Stimulated activated CD8-positive, alpha-beta memory T cell treated with anti-CD3 and anti-CD28 coated beads, Interleukin-12 subunit alpha, Interleukin-12 subunit beta, amount 100 ng/mL, for 4 hours (primary cell): ENCODE results near the gene KAT8.
"Not testable (repeated sequence)": the region's sequence is repeated elsewhere in the genome, so short reads cannot be mapped to it uniquely, and the experiment has no call there.

Experiments used
- DNase-seq: peaks from one replicate; pipeline ENCODE4 v3.0.0-alpha.2; 2020; ENCODE audit warnings: low read depth

KAT8 gene

GRCh38 chr16:31131841-31132271, 14.4 kb downstream of the KAT8 start:
- DNase-seq: no peak

DNA sequence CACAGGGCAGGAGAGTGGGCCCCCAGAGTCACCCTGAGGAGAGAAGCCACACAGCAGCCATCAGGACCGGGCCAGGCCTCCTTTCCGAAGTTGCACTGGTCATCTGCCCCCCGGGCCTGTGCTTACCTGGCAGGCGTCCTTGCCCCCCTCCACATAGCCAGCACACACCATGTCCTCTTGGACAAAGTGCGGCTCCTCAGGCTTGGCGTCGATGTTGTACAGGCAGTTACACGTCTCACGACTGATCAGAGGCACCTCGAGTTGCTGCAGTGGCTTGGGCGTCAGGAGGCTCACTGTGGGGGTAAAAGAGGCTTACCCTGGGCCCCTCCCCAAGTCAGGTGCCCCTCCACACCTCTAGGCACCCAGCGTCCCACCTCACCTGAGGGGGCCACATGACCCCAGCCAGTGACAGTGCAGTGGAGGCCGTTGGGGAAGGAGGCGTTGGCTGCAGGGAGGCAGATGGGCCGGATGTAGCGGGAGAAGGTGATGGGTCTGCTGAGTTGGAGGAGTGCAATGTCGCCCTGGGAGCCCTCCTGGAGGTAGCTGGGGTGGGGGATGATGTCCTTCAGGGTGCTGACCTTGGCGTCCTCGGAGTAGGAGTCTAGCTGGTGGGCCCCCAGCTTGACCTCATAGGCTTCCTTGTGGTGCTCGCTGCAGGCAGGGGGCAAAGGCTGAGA, 15.0 kb downstream of the KAT8 start:
- DNase-seq: no peak

GRCh38 chr16:31133046-31133501, 15.6 kb downstream of the KAT8 start:
- no peak for DNase-seq

- no peak for DNase-seq
Observed at GRCh38 chr16:31134091-31134571, 16.7 kb downstream of the KAT8 start.

- no peak for DNase-seq
Observed at GRCh38 chr16:31134625-31135534, 17.4 kb downstream of the KAT8 start.

- no peak for DNase-seq
Observed at GRCh38 chr16:31135535-31136286, 18.2 kb downstream of the KAT8 start, which contains the start of gene PRSS8. Gene PRSS8 (minus strand): TSS chr16:31135727. CDS start chr16:31135498, 229 bp downstream.

GRCh38 chr16:31136287-31136662, 18.8 kb downstream of the KAT8 start:
- DNase-seq: no peak

DNA sequence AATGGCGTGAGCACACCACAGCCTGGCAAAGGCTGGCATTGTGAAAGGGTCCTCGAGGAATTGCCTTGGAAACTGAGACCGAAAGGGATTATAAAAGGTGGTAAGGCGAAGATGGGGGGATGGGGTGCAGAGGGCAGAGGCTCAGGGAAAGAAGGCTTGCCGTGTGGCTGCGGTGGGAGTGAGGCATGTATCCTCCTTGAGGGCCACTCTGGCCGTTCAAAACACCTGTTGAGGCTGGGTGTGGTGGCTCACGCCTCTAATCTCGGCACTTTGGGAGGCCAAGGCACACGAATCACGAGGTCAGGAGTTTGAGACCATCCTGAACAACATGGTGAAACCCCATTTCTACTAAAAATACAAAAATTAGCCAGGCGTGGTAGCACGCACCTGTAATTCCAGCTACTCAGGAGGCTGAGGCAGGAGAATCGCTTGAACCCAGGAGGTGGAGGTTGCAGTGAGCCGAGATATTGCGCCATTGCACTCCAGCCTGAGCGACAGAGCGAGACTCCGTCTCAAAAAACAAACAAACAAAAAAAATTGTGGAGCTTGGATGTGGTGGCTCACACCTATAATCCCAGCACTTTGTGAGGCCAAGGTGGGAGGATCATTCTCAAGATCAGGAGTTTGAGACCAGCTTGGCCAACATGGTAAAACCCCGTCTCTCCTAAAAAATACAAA, 19.5 kb downstream of the KAT8 start:
- DNase-seq: not testable (repeated sequence)

DNA sequence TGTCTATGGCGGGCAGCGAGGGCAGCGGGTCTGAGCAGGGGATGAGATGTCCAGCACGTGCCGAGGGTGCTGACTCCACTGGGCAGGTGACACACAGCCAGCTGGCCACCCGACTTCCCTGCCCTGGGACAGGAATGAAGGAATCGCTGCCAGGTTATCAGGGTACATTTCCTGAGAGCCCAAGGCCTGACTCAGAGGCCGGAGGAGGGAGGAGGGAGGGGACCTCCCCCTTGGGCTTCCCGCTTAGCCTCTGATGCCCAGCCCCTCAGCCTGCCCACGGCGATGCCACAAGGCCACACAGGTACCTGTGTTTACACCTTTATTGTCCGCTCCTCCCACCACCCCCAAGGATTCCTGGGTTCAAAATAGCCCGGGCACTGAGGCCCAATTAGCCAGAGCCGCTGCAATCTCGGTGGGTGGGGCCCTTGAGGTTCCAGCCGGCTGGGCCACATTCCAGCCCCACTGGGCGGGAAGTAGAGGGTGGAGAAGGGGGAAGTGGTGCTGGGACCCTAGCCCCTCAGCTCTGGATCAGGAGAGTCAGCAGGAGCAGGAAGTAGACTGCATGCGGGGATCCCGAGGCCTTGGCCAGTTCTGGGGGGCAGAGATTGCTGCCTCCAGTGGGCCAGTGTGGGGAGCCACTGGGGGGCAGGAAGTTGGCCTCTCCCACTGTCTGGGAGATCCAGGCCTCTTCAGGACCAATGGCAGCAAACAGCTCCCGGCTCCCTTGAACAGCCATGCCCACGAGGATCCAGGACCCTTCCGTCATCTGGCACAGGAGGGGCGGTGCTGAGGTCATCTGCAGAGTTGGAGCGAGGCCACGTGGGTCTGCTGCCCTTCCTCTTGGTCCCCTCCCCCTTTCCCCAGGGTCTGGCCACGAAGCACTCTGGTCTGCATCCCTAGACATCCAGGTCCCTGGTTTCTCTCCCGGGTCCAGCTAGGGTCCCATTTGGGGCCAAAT, 21.4 kb downstream of the KAT8 start:
- DNase-seq: no peak

DNA sequence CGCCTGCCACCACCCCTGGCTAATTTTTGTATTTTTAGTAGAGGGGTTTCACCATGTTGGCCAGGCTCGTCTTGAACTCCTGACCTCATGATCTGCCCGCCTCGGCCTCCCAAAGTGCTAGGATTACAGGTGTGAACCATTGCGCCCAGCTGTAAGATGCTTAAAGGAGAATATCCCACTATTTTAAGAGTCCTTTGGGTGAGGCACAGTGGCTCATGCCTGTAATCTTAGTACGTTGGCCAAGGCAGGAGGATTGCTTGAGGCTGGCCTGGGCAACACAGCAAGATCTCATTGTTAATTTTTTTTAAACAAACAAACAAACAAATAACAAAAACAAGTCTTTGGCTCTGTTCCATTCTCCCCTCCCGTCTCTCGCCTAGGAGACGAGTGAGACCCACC, 23.6 kb downstream of the KAT8 start:
- not testable (repeated sequence) for DNase-seq

DNA sequence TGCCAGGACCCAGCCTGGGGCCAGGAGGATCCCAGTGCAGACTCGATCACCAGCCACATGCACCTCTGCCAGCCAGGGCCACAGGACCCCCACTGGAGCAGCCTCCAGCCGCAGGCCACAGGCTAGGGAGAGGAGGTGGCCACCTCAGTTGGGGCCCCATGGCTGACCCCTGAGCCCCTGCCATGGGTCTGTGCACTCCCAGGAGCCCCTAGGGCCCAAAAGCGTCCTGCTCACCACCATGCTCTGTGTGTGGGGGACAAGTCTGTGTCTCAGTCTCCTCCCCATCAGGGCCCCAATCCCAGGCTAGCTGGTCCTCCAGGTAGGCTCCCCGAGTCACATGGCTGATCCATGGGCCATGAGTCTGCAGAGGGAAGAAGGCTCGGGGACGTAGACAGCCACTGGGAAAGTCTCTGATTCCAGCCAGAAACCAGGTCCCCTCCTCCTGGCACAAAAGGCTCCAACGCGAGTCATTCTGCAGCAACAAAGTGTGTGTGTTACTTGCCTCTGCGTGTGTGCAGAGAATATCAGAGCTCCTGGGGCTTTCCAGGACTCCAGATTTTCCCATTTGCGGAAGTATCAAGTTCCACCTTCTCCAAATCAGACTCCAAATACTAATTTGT, 24.1 kb downstream of the KAT8 start:
- DNase-seq: no peak

GRCh38 chr16:31142109-31143010, 24.9 kb downstream of the KAT8 start:
- DNase-seq: peak; percentile 95

DNA sequence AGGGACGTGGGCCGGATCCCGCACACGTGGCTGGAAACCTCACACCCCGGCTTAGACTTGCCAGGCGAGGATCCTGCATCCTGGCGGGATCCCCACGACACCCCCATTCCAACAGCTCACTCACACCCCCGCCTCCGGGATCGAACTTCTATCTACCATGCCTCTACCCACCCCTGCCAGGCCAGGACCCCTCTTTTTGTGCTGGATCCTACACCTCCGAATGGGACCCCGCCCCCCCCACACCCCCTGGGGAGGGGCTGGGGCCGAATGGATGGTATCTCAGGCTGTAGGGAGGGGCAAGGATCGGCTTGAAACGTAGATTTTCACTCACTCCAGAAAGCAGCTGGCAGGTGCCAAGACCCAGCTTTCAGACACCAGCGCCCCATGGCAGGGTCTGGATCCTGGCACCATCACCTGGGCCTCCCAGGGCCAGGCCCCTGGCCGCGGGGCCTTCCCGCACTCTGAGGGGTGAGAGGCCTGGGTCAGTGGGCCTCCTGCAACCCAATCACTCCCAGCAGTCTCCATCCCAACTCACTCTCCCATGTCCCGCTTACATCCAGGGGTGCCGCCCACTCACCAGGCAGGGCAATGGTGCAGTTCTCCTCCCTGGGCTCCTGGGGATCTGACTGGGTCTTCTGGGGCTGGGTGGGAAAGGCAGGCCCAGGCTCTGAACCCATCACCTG, 25.7 kb downstream of the KAT8 start:
- DNase-seq: no peak

GRCh38 chr16:31143694-31144148, 26.3 kb downstream of the KAT8 start:
- DNase-seq: no peak

GRCh38 chr16:31144418-31144817, 27.0 kb downstream of the KAT8 start:
- not testable (repeated sequence) for DNase-seq

DNA sequence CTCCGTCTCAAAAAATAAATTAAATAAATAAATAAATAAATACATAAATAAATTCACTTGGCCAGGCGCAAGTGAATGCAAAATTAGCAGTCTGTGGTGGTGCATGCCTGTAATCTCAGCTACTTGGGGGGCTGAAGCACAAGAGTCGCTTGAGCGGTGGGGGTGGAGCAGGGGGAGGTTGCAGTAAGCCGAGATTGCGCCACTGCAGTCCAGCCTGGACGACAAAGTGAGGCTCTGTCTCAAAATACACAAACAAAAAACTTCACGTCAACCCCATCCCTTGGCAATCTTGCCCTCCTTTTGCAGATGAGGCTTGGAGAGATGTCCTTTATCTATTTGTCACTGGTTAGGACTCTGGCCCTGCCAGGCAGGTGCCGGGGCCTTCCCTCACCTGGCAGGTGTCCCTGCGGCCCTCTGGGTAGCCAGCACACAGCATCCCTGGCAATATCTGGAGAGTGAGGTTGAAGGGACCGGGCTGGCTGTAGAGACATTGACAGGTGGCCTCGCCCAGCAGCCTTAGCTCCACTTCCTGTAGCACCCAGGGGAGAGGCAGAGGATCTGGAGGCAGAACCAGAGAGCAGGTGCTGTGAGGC, 28.0 kb downstream of the KAT8 start:
- DNase-seq: no peak

DNA sequence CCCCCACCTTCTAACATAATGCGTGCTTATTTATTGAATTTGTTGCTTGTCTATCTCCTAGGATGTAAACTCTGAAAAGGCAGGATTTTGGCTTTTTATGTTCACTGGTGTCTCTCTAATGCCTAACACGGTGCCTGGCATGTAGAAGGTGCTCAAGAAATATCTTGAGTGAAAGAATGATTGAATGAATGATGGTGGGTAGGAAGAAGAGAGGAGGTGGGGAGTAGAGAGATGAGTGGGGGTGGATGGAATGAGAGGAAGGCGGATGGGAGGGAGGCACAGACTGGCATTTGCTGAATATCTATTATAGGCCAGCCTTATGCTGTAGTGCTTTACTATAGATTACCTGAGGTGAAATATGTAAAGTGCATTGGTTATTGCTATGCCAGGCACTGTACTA, 30.1 kb downstream of the KAT8 start:
- no peak for DNase-seq

DNA sequence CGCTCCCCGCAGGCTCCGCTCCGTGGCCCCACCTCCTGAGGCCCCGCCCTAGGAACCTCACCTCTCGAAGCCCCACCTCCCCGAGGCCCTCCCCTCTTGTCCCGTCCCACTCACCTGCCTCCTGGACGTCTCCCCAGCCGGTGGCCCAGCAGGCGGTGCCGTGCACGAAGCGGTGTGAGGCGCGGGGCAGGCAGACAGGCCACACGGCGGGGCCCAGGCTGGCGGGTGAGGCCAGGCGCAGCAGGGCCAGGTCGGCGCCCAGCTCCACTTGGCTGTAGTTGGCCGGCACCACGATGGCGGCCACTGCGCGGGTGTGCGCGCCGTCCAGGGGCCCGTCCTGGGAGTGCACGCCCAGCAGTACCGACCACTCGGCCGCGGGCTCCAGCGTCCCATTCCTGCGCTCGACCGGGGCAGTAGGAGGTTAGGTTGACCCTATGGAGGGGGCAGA, 30.8 kb downstream of the KAT8 start:
- no peak for DNase-seq
